Smooth muscle cell (in vitro differentiated cells): ENCODE results near the gene MRPL36. TPM values are rescaled to one million over a fixed set of nuclear protein-coding genes. Genes with fewer than 3 reads are reported as not detected.

Source experiments
- DNase-seq: peaks from one replicate; lab custom pipeline; 2025; ENCODE audit not compliant: unreplicated experiment; lab: John Stamatoyannopoulos, UW
- H2AFZ ChIP-seq: fragments of 200-600 bp; sonication (generic); 2 replicates; pipeline ENCODE4 v1.6.0; 2016; ENCODE audit warnings: antibody characterized with exemption, low read depth, mild to moderate bottlenecking
- H3F3A ChIP-seq: fragments of 200-600 bp; sonication (generic); 2 replicates; pipeline ENCODE4 v1.6.0; 2017; ENCODE audit warnings: antibody characterized with exemption, low read depth
- H3K27ac ChIP-seq: fragments of 200-600 bp; sonication (generic); 2 replicates; pipeline ENCODE4 v1.5.1; 2016; ENCODE audit warnings: low read depth, mild to moderate bottlenecking
- H3K27me3 ChIP-seq: fragments of 200-600 bp; sonication (generic); 2 replicates; pipeline ENCODE4 v1.6.1; 2016; ENCODE audit warnings: low read depth, mild to moderate bottlenecking
- H3K36me3 ChIP-seq: fragments of 200-600 bp; sonication (generic); 2 replicates; pipeline ENCODE4 v1.5.1; 2016; ENCODE audit warnings: low read depth
- H3K4me1 ChIP-seq: fragments of 200-600 bp; sonication (generic); 2 replicates; pipeline ENCODE4 v1.5.1; 2016; ENCODE audit warnings: low read depth
- H3K4me2 ChIP-seq: fragments of 200-600 bp; sonication (generic); 2 replicates; pipeline ENCODE4 v1.6.0; 2016; ENCODE audit warnings: mild to moderate bottlenecking
- H3K4me3 ChIP-seq: fragments of 200-600 bp; sonication (generic); 2 replicates; pipeline ENCODE4 v1.5.1; 2016; ENCODE audit warnings: mild to moderate bottlenecking
- H3K79me2 ChIP-seq: fragments of 200-600 bp; sonication (generic); 2 replicates; pipeline ENCODE4 v1.6.0; 2016; ENCODE audit warnings: low read depth, mild to moderate bottlenecking
- H3K9ac ChIP-seq: fragments of 200-600 bp; sonication (generic); 2 replicates; pipeline ENCODE4 v1.6.0; 2016; ENCODE audit warnings: low read depth
- H3K9me3 ChIP-seq: fragments of 200-600 bp; sonication (generic); replicated peaks from 2 replicates; pipeline ENCODE4 v1.5.1; 2016; ENCODE audit warnings: low read depth
- H4K20me1 ChIP-seq: fragments of 200-600 bp; sonication (generic); 2 replicates; pipeline ENCODE4 v1.6.0; 2016; ENCODE audit warnings: low read depth
- WGBS: methylation state at CpG from one replicate; pipeline ENCODE4 v1.1.7; 2016; ENCODE audit warnings: low lambda C conversion rate; 5-methylcytosine and 5-hydroxymethylcytosine counted together
- polyA plus RNA-seq: library from polyadenylated mRNA; unstranded; fragments of >200 nt; fragmentation: Nextera tagmentation; extraction: Ambion mirVana; gene quantifications from 2 replicates; pipeline ENCODE4 v1.2.1, GENCODE V29; 2016
- total RNA-seq: library from RNA; depleted of rRNA; stranded (reverse); fragments of >200 nt; gene quantifications from 2 replicates; pipeline ENCODE4 v1.2.3, GENCODE V29; 2014
- TF ChIP-seq, protein P1 (sequence below): fragments of 200-600 bp; sonication (generic); IDR thresholded peaks from 2 replicates; pipeline ENCODE4 v1.5.1; 2017; ENCODE audit warnings: borderline replicate concordance, mild to moderate bottlenecking, antibody characterized with exemption; ENCODE audit not compliant: insufficient read depth, poor library complexity, severe bottlenecking

The MRPL36 gene
- total and polyA plus RNA-seq, 2 experiments from 2014 or later: 42.9 to 110 TPM

DNA sequence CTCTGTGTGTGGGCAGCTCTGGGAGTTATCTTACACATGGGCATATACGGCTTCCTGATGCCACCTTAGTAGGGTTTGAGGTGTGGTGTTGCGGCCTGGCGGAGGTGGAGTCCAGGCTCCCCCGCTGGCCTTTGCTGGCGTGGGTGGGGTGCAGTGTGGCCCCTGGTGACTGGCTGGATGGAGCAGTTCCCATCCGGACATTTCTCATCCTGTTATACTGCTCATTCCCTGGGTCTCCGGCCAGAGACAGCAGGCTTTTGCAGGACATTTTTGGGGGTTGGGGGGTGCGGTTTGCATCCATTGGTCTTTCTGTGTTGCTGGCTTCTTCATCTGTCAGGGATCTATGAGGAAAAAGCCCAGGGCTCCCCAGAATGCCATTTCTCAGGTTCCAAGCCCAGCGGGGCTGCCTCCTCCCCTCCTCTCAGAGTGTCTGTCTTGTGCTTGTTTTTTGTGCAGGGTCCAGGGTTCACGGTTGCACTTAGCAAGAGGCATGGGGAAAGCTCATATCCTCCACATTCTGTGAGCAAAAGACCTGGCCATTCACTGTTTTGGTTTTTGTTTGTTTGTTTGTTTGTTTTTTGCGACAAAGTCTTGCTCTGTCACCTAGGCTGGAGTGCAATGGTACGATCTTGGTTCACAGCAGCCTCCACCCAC is 23.9 kb upstream of the MRPL36 start:
- H3K4me2 ChIP-seq: no peak overlapping the region
- no peaks in the 10 kb centered on the region for H3K9me3 ChIP-seq
- WGBS: 94% methylated on average over 12 of the region's 12 CpGs
- TF ChIP-seq, protein P1, sequence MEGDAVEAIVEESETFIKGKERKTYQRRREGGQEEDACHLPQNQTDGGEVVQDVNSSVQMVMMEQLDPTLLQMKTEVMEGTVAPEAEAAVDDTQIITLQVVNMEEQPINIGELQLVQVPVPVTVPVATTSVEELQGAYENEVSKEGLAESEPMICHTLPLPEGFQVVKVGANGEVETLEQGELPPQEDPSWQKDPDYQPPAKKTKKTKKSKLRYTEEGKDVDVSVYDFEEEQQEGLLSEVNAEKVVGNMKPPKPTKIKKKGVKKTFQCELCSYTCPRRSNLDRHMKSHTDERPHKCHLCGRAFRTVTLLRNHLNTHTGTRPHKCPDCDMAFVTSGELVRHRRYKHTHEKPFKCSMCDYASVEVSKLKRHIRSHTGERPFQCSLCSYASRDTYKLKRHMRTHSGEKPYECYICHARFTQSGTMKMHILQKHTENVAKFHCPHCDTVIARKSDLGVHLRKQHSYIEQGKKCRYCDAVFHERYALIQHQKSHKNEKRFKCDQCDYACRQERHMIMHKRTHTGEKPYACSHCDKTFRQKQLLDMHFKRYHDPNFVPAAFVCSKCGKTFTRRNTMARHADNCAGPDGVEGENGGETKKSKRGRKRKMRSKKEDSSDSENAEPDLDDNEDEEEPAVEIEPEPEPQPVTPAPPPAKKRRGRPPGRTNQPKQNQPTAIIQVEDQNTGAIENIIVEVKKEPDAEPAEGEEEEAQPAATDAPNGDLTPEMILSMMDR: no peak
- H3K79me2 ChIP-seq: no peaks in the 10 kb centered on the region
- H4K20me1 ChIP-seq: peaks cover 5% of the 10 kb centered on the region
- no peak overlapping the region for H3K27ac ChIP-seq
- DNase-seq: no peak
- H3K4me3 ChIP-seq: no peak overlapping the region
- no peak overlapping the region for H3K9ac ChIP-seq
- H3K36me3 ChIP-seq: no peaks in the 10 kb centered on the region
- no peaks in the 10 kb centered on the region for H3K4me1 ChIP-seq
- H3K27me3 ChIP-seq: no peaks in the 10 kb centered on the region
- no peak overlapping the region for H2AFZ ChIP-seq
- no peaks in the 10 kb centered on the region for H3F3A ChIP-seq

DNA sequence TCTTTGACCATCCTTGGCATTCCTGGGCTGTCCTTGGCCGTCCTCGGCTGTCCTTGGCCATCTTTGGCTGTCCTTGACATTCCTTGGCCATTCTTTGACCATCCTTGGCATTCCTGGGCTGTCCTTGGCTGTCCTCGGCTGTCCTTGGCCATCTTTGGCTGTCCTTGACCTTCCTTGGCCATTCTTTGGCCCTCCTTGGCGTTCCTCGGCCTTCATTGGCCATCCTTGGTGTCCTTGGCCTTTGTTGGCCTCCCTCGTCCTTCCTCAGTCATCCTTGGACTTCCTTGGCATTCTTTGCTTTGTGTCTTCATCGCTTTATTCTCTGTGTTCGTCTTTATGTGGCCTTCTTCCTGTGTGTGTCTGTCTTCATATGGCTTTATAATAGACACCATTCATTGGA is 22.2 kb upstream of the MRPL36 start:
- Histone ChIP-seq H3K9ac (no peak overlapping the region), H3K9me3 (no peaks in the 10 kb centered on the region), H3K27ac (no peak overlapping the region), H3K4me1 (no peaks in the 10 kb centered on the region), H3F3A (no peaks in the 10 kb centered on the region), H3K36me3 (no peaks in the 10 kb centered on the region), H2AFZ (no peak overlapping the region), H3K4me2 (no peak overlapping the region), H3K4me3 (no peak overlapping the region), H3K27me3 (no peaks in the 10 kb centered on the region), H4K20me1 (peaks cover 5% of the 10 kb centered on the region), H3K79me2 (no peaks in the 10 kb centered on the region)
- TF ChIP-seq, protein P1: no peak
- 99% methylated on average over 8 of the region's 8 CpGs for WGBS
- no peak for DNase-seq

DNA sequence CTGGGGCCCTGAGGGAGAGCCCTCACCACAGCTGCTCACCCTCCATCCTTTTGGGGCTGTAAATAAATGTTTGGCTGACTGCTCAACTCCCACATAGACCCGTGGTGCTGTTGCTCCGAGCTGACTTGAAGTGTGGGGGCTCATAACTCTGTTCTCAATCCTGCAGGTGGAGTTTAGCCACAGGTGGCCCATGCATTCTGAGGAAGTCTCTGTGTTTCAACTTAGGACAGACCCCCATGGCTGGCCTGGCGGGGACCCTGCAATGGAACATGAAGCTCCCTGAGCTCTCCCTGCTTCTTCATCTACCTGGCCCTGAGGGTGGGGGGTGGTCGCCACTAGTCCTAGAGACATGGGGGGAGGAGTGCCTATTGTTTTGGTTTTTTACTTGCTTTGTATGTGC is 21.3 kb upstream of the MRPL36 start:
- TF ChIP-seq, protein P1: no peak
- H3K4me3 ChIP-seq: no peak overlapping the region
- WGBS: 98% methylated on average over 4 of the region's 4 CpGs

DNA sequence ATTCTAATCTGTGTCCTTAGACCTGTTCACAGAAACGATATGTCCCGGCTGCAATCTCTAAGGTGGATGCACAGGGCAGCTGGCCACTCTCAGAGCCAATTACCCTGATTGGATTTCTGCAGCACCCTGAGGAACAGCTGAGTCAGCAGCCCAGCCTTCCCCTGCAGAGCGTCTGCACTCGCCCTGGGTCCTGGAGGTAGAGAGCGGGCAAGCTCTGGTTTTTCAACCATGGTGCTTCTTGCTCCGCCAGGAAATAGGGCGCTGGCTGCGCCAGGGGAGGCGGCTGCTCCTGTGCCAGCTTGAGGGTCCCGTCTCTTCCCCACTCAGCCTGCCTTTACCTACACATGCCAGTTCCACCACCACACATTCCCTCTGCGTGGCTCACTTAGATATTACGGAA is 20.7 kb upstream of the MRPL36 start:
- peaks cover 5% of the 10 kb centered on the region for H4K20me1 ChIP-seq
- no peaks in the 10 kb centered on the region for H3K4me1 ChIP-seq
- WGBS: 90% methylated on average over 12 of the region's 12 CpGs
- TF ChIP-seq, protein P1: no peak
- H3K4me3 ChIP-seq: no peak overlapping the region
- no peak for DNase-seq
- H3K4me2 ChIP-seq: no peak overlapping the region
- no peak overlapping the region for H2AFZ ChIP-seq
- H3K79me2 ChIP-seq: no peaks in the 10 kb centered on the region
- no peaks in the 10 kb centered on the region for H3K9me3 ChIP-seq
- H3K27me3 ChIP-seq: no peaks in the 10 kb centered on the region
- no peak overlapping the region for H3K27ac ChIP-seq
- H3F3A ChIP-seq: no peaks in the 10 kb centered on the region
- H3K36me3 ChIP-seq: no peaks in the 10 kb centered on the region
- H3K9ac ChIP-seq: no peak overlapping the region

More for the DNA sequence above, 21.3 kb upstream of the MRPL36 start:
- Histone ChIP-seq H3K36me3 (no peaks in the 10 kb centered on the region), H3K9ac (no peak overlapping the region), H3K9me3 (no peaks in the 10 kb centered on the region), H3K4me1 (no peaks in the 10 kb centered on the region), H3K79me2 (no peaks in the 10 kb centered on the region), H4K20me1 (peaks cover 5% of the 10 kb centered on the region), H3K4me2 (no peak overlapping the region), H3K27ac (no peak overlapping the region), H3K27me3 (no peaks in the 10 kb centered on the region), H3F3A (no peaks in the 10 kb centered on the region), H2AFZ (no peak overlapping the region)
- DNase-seq: no peak
